GM12874 (cell line): Measurements from ENCODE around the gene APPL1.

Experiments
- TF ChIP-seq, protein P1 (sequence below): IDR thresholded peaks from 2 replicates; pipeline ENCODE4 v1.5.1; 2011; ENCODE audit warnings: low read depth, mild to moderate bottlenecking, control low read depth, low read length, moderate library complexity; ENCODE audit not compliant: insufficient read depth

APPL1 gene

DNA sequence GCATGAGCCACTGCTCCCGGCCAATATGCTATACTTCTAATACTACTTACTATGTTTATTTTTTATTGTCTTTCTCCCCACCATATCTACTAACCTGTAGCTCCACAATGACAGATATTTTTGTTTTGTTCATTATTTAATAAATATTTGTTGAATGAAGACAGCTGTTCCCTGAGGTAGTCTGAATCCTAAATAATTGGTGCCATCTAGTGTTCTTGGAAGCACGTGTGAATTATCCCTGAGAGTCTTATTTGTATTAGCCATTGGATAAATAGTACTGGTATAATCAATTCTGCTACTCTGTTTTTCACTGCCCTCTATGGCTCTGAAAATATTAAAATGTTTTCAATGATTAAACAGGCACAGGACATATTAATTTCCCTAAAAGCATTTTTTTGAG lies 5.6 kb upstream of the APPL1 start:
- TF ChIP-seq, protein P1, sequence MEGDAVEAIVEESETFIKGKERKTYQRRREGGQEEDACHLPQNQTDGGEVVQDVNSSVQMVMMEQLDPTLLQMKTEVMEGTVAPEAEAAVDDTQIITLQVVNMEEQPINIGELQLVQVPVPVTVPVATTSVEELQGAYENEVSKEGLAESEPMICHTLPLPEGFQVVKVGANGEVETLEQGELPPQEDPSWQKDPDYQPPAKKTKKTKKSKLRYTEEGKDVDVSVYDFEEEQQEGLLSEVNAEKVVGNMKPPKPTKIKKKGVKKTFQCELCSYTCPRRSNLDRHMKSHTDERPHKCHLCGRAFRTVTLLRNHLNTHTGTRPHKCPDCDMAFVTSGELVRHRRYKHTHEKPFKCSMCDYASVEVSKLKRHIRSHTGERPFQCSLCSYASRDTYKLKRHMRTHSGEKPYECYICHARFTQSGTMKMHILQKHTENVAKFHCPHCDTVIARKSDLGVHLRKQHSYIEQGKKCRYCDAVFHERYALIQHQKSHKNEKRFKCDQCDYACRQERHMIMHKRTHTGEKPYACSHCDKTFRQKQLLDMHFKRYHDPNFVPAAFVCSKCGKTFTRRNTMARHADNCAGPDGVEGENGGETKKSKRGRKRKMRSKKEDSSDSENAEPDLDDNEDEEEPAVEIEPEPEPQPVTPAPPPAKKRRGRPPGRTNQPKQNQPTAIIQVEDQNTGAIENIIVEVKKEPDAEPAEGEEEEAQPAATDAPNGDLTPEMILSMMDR: no peak

GRCh38 chr3:57224856-57225255 lies 2.7 kb upstream of the APPL1 start:
- TF ChIP-seq, protein P1: no peak

DNA sequence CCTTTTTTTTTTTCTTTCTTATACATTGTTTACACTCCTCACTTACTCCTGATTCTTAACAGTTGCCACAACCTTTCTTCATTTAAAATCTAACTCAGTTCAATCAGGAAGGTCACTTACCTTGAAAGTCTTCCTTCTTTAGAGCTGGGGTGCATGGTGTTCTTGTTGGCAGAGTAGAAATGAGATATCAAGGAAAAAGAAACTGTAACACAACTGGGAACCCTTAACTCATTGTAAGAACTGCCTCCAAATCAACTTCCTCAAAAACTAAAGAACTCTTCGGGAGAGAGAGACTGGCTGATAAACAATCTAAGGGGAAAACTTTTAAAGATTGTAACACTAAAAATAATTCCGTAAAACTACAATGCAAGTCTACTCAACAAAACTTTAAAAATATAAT lies 1.4 kb upstream of the APPL1 start:
- TF ChIP-seq, protein P1: no peak

DNA sequence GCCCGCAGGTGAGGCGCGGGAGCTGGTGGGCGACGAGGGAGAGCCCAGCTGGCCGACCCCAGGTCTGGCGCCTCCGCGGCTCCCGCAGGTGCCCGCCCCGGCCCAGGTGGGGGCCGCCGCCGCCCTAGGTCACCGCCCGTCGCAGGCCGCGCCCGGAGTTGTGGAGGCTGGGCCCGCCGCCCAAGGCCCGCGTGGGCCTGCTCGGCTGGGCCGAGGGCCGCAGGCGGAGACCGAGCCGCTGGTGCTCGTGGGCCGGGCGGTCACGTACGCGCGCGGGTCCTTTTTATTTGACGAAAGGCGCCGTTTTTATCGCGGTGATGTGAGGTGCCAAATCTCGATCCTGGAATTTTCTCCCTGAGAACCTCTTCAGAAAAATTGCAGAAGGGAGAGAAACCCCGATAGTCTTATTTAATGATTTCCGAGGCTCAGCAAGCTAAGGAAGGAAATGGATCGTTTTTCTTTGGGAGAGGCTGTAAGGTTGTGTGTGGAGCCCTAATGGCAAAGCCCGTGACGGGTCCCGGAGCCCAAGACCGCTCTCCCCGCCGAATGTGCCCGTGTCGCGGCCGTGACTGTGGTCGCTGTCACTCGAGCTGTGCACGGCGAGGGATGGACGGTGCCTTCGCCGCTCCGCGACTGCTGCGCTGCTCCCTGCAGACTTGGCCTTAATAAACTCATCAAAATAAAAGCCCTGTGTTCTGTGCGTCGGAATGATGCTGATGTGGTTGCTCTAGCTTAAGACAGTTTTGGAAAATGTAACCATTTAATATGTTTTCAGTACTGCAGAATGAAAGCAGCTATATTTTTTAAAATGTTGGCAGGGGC lies 612 bp downstream of the APPL1 start:
- TF ChIP-seq, protein P1: no peak

DNA sequence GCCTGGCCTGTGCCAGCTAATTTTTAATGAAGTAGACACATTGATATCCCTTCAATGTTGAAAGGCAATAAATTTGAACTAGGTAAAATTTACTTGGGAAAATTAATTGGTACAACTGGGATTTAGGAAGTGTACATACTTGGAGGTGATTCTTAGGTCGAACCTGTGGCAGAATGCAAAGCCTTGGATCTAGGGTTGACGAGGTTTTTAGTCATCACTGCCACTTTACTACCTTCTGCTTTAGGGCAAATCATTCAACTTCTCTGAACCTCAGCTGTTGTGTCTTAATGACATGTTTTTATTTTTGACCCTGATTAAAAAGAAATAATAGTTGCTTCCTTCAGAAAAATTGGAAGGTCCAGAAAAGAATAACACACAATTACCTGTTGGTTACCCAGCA lies 2.5 kb downstream of the APPL1 start:
- TF ChIP-seq, protein P1: no peak

- TF ChIP-seq, protein P1: no peak
Observed at GRCh38 chr3:57233799-57234198, 6.3 kb downstream of the APPL1 start.

DNA sequence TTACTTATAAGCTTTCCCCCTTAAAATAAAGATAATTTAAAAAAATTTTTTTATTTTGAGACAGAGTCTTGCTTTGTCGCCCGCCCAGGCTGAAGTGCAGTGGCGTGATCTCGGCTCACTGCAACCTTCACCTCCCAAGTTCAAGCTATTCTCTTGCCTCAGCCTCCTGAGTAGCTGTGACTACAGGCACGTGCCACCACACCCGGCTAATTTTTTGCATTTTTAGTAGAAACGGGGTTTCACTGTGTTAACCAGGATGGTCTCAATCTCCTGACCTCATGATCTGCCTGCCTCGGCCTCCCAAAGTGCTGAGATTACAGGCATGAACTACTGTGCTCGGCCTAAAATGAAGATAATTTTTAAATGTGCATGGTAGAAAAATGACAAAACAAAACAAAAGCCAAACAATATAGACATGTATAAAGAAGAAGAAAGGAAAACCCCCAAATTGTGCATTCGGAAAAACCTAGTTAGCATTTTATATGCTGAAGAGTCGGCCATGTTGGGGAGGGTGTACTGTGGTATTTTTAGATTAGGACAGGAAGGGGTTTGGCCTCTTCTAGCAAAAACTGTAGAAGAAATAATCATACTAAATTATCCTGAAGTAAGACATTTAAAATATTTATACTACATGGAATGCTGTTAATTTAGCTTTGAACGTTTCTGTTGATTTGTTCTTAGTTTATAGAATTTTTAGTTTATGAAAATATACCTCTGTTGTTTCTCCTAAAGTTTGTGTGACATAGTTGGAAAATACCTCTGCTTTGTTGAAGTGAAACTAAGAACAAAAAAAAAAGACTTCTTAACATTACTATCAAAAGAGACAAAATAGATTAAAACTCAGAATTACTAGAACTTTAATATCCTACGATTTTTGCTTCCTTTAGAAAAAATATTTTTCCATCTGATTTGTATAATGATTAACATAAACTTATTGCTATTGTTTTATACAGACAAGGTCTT lies 7.4 kb downstream of the APPL1 start:
- TF ChIP-seq, protein P1: no peak
